ENCODE data around the gene RHOH. TPM values are rescaled to one million over a fixed set of nuclear protein-coding genes. Genes with fewer than 3 reads are reported as not detected.

The RHOH gene
- total and polyA plus RNA-seq, 9 of the 15 experiments (the other 6 are each of a cell fraction or from before 2014, with no cell fraction given) = 14.3 to 37.7 (median 23.2) TPM

GRCh38 chr4:40204507-40205258 is 7.9 kb downstream of the RHOH start (continued):
- TF ChIP-seq HNRNPK (IDR thresholded peaks at IDR 0.05; ENCODE audit: low read depth, low read length, poor library complexity, severe bottlenecking) = no peak
- TF ChIP-seq REST (IDR thresholded peaks at IDR 0.05; ENCODE audit: borderline replicate concordance) = no peak
- TF ChIP-seq REST (CRISPR knock-in tag; IDR thresholded peaks at IDR 0.05; ENCODE audit: low read depth) = no peak
- TF ChIP-seq DIDO1 (tag; IDR thresholded peaks at IDR 0.05; ENCODE audit: low read depth) = no peak
- no peak for TF ChIP-seq DDX20 (tag; IDR thresholded peaks at IDR 0.05; ENCODE audit: low read depth)
- TF ChIP-seq LCOR (CRISPR knock-in tag; IDR thresholded peaks at IDR 0.05) = no peak
- TF ChIP-seq RBBP5 (IDR thresholded peaks at IDR 0.05; ENCODE audit: borderline replicate concordance, insufficient read depth, low read length, poor library complexity, severe bottlenecking) = peak; percentile 19
- TF ChIP-seq HNRNPL (IDR thresholded peaks at IDR 0.05; ENCODE audit: low read depth, low read length) = no peak
- no peak for TF ChIP-seq CTBP1 (IDR thresholded peaks at IDR 0.05; ENCODE audit: borderline replicate concordance)
- TF ChIP-seq PRMT5 (CRISPR knock-in tag; IDR thresholded peaks at IDR 0.05) = no peak
- TF ChIP-seq FOXP1 (CRISPR knock-in tag; IDR thresholded peaks at IDR 0.05) = no peak
- no peak for TF ChIP-seq NEUROD1 (IDR thresholded peaks at IDR 0.05; ENCODE audit: borderline replicate concordance, low read depth, low read length, partially characterized antibody)
- TF ChIP-seq ZBED1 (IDR thresholded peaks at IDR 0.05) = no peak
- TF ChIP-seq SREBF2 (CRISPR knock-in tag; IDR thresholded peaks at IDR 0.05) = no peak
- TF ChIP-seq KAT7 (CRISPR knock-in tag; IDR thresholded peaks at IDR 0.05; ENCODE audit: borderline replicate concordance) = no peak
- no peak for TF ChIP-seq MAX (CRISPR knock-in tag; IDR thresholded peaks at IDR 0.05)
- TF ChIP-seq RBM15 (IDR thresholded peaks at IDR 0.05; ENCODE audit: insufficient read depth, low read length) = no peak
- no peak for TF ChIP-seq CEBPB (tag; IDR thresholded peaks at IDR 0.05)
- no peak; the same call in 1 of the 2 replicates for TF ChIP-seq BRD4 (IDR thresholded peaks at IDR 0.05)
- TF ChIP-seq ETS1 (conservative IDR thresholded peaks at IDR 0.05; ENCODE audit: control insufficient read depth, low read depth, low read length) = no peak

All from K562 (cell line).